HAP-1 (cell line): Measurements from ENCODE around the gene TMIGD3.

Experiments used
- DNase-seq, 2 experiments: peaks; one replicate each; pipeline ENCODE4 v3.0.0-alpha.2; 2016 to 2020; ENCODE audit warnings: low spot score in 2 of 2
- H3K27me3 ChIP-seq: fragments of 250-450 bp; sonication (Bioruptor Pico); 2 replicates; pipeline ENCODE4 v1.5.1; 2020; ENCODE audit warnings: low read depth, mild to moderate bottlenecking, moderate library complexity
- H3K36me3 ChIP-seq: fragments of 250-450 bp; sonication (Bioruptor Pico); replicated peaks from 2 replicates; pipeline ENCODE4 v1.5.1; 2020; ENCODE audit warnings: mild to moderate bottlenecking
- H3K4me1 ChIP-seq: fragments of 250-450 bp; sonication (Bioruptor Pico); 2 replicates; pipeline ENCODE4 v1.5.1; 2020; ENCODE audit warnings: mild to moderate bottlenecking
- H3K4me3 ChIP-seq: fragments of 250-450 bp; sonication (Bioruptor Pico); 2 replicates; pipeline ENCODE4 v1.5.1; 2020; ENCODE audit warnings: mild to moderate bottlenecking, moderate library complexity
- H3K9me3 ChIP-seq: fragments of 250-450 bp; sonication (Bioruptor Pico); 2 replicates; pipeline ENCODE4 v1.5.1; 2020; ENCODE audit warnings: mild to moderate bottlenecking, moderate library complexity
- in situ Hi-C: fragments of 300-500 bp; cut with MboI; formaldehyde crosslinking; loops from 3 replicates; pipeline ENCODE4 v1.14.3; 2020; ENCODE audit warnings: low sequenced_read_pairs, inconsistent platforms, mixed read lengths

Gene TMIGD3

DNA sequence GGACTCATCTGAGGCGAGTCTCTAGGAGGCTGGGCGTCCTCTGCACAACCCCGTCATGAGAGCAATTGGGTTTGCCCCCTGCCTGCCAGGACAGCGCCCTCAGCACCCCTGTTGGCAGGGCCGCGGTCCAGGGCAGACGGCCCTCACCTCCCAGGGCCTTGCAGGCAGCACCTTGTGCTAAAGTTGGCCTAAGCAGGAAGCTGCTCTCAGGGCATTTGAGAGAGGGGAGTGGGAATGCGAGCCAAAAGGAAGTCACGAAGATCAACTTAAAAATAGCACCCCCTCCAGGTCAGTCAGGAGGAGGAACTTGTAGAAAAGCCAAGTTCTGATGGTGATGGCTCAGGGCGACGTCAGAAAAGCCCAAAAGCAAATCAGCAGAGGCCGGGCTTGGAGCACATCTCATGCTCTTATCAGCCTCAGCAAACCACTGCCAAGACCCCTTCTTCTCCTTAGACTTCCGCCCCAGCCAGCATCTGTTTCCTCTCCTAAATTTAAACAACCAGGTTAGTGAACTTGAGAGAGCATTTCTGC lies 12.6 kb upstream of the TMIGD3 start:
- no peaks in the 10 kb centered on the region for H3K9me3 ChIP-seq
- no peaks in the 10 kb centered on the region for H3K36me3 ChIP-seq
- no peaks in the 10 kb centered on the region for H3K4me1 ChIP-seq
- in situ Hi-C loops, result no loop called here
- H3K4me3 ChIP-seq, result no peak overlapping the region
- peak; percentile 6 to 37 for DNase-seq
- H3K27me3 ChIP-seq, result no peaks in the 10 kb centered on the region

DNA sequence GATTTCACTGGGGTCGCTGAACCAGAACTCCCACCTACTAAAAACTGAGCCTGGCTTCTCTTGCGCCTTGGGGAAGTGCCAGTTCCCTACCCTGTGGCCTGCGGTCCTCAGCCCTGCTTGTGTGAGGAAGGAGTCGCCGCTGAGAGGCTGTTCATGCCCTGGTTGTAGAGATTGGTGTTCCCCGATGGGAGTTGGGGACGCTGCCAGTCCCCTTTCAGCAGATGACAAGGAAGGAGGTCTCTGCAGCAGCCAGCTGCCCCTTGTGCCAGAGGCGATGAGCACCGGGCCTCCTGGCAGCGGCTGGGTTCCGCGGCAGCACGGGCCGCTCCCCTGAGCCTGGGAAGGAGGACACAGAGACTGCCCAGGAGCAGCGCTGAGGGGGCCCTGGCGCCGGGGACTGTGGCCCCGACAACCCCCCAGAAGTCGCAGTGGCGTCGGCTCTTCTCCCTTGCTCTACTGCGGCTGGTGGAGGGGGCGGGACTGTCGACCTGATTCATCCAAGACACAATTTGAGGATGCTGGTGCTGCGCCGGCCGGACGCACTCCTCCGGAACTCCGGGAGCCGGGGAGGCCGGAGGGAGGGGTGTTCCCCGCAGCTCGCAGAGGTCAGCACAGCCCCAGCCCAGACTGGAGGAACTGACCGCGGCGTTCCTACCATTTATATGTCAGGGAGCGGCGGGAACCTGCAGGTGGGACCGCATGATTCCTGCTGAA lies 12.0 kb upstream of the TMIGD3 start:
- peak in 1 of 2 experiments; percentile 14 for DNase-seq
- Histone ChIP-seq H3K27me3 (no peaks in the 10 kb centered on the region), H3K4me1 (no peaks in the 10 kb centered on the region), H3K36me3 (no peaks in the 10 kb centered on the region), H3K9me3 (no peaks in the 10 kb centered on the region), H3K4me3 (no peak overlapping the region)
- in situ Hi-C loops, result no loop called here

GRCh38 chr1:111513410-111514020 lies 10.1 kb upstream of the TMIGD3 start:
- DNase-seq, result no peak

GRCh38 chr1:111512931-111513330 lies 9.5 kb upstream of the TMIGD3 start:
- H3K27me3 ChIP-seq, result no peaks in the 10 kb centered on the region
- H3K9me3 ChIP-seq, result no peaks in the 10 kb centered on the region
- DNase-seq, result no peak
- in situ Hi-C loops, result no loop called here
- H3K36me3 ChIP-seq, result no peaks in the 10 kb centered on the region
- H3K4me1 ChIP-seq, result peaks cover 7% of the 10 kb centered on the region
- H3K4me3 ChIP-seq, result no peak overlapping the region

More at GRCh38 chr1:111513410-111514020, 10.1 kb upstream of the TMIGD3 start:
- no peak overlapping the region for H3K4me3 ChIP-seq
- no peaks in the 10 kb centered on the region for H3K9me3 ChIP-seq
- H3K27me3 ChIP-seq, result no peaks in the 10 kb centered on the region
- peaks cover 1% of the 10 kb centered on the region; the same call in 1 of the 2 replicates for H3K4me1 ChIP-seq
- in situ Hi-C loops, result no loop called here
- no peaks in the 10 kb centered on the region for H3K36me3 ChIP-seq

- Histone ChIP-seq H3K4me1 (peaks cover 13% of the 10 kb centered on the region), H3K27me3 (no peaks in the 10 kb centered on the region), H3K36me3 (no peaks in the 10 kb centered on the region), H3K4me3 (no peak overlapping the region), H3K9me3 (no peaks in the 10 kb centered on the region)
- DNase-seq, result no peak
- in situ Hi-C loops, result no loop called here
Observed at GRCh38 chr1:111512132-111512889, 8.9 kb upstream of the TMIGD3 start.

GRCh38 chr1:111511370-111511769 lies 7.9 kb upstream of the TMIGD3 start:
- Histone ChIP-seq H3K4me1 (peaks cover 15% of the 10 kb centered on the region), H3K27me3 (no peaks in the 10 kb centered on the region), H3K4me3 (no peak overlapping the region), H3K36me3 (no peaks in the 10 kb centered on the region), H3K9me3 (no peaks in the 10 kb centered on the region)
- in situ Hi-C loops, result no loop called here
- DNase-seq, result no peak

- in situ Hi-C loops, result loop anchor here (10.0 kb wide), 1 partner anchor 245 kb away; the partner anchor contains the start of gene DDX20
- H3K27me3 ChIP-seq, result no peaks in the 10 kb centered on the region
- no peak overlapping the region for H3K4me3 ChIP-seq
- H3K9me3 ChIP-seq, result no peaks in the 10 kb centered on the region
- no peak for DNase-seq
- H3K36me3 ChIP-seq, result no peaks in the 10 kb centered on the region
- peaks cover 15% of the 10 kb centered on the region for H3K4me1 ChIP-seq
Observed at GRCh38 chr1:111509997-111510375, 6.6 kb upstream of the TMIGD3 start.

GRCh38 chr1:111507411-111508201 lies 4.2 kb upstream of the TMIGD3 start:
- Histone ChIP-seq H3K4me3 (peak overlapping the region; percentile 7), H3K27me3 (no peaks in the 10 kb centered on the region; the same call in 1 of the 2 replicates), H3K4me1 (peaks cover 15% of the 10 kb centered on the region), H3K36me3 (no peaks in the 10 kb centered on the region), H3K9me3 (no peaks in the 10 kb centered on the region)
- in situ Hi-C loops, result loop anchor here (10.0 kb wide), 1 partner anchor 247 kb away; the partner anchor contains the start of gene DDX20
- DNase-seq, result peak; percentile 64 to 86

GRCh38 chr1:111506561-111506960 lies 3.1 kb upstream of the TMIGD3 start:
- Histone ChIP-seq H3K9me3 (no peaks in the 10 kb centered on the region), H3K36me3 (no peaks in the 10 kb centered on the region), H3K4me1 (peaks cover 15% of the 10 kb centered on the region), H3K27me3 (no peaks in the 10 kb centered on the region; the same call in 1 of the 2 replicates), H3K4me3 (no peak overlapping the region)
- in situ Hi-C loops, result loop anchor here (10.0 kb wide), 1 partner anchor 248 kb away; the partner anchor contains the start of gene DDX20
- DNase-seq, result no peak

GRCh38 chr1:111505641-111506119 lies 2.2 kb upstream of the TMIGD3 start:
- DNase-seq, result no peak
- Histone ChIP-seq H3K36me3 (no peaks in the 10 kb centered on the region), H3K9me3 (no peaks in the 10 kb centered on the region), H3K4me1 (peaks cover 15% of the 10 kb centered on the region), H3K4me3 (no peak overlapping the region), H3K27me3 (no peaks in the 10 kb centered on the region; the same call in 1 of the 2 replicates)
- in situ Hi-C loops, result loop anchor here (10.0 kb wide), 1 partner anchor 249 kb away; the partner anchor contains the start of gene DDX20

DNA sequence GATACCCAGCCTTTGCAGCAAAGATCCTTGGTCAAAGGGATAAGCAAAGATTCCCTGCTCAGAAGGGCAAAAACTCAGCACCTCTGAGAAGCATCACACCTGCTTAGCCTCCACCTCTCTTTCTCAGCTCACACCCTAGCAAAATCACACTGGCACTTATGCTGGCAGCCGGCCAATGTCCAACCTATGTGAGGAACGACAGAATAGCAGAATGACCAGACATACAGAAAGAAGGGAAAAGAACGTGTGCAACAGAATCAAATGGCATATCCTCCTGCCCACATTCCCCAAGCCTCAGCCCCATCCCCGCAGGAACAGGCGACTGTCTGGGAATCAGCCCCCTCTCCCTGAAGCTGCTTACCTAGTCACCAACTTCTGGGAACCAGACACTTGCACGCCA lies 664 bp upstream of the TMIGD3 start:
- no peaks in the 10 kb centered on the region; the same call in 1 of the 2 replicates for H3K27me3 ChIP-seq
- H3K4me3 ChIP-seq, result no peak overlapping the region
- no peak for DNase-seq
- H3K9me3 ChIP-seq, result no peaks in the 10 kb centered on the region
- no peaks in the 10 kb centered on the region for H3K36me3 ChIP-seq
- H3K4me1 ChIP-seq, result peaks cover 15% of the 10 kb centered on the region
- in situ Hi-C loops, result loop anchor here (10.0 kb wide), 1 partner anchor 251 kb away; the partner anchor contains the start of gene DDX20

DNA sequence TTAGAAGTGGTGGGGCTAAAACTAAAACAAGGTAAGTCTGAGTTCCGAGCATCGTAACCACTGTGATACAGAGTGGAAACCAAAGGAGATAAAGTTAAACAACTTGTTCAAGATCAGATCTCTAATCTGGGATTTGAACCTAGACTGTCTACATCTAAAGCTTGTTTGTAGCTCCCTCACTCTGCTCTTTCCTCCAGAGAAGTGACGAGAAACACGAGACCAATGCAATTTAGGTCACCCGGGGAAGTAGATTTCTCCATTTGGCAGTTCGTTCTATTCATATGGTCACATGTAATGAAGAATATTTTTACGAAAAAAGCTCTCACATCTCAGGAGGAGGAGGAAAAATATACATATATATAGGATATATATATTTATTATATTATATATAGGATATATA lies 1.8 kb downstream of the TMIGD3 start:
- Histone ChIP-seq H3K4me3 (no peak overlapping the region), H3K9me3 (no peaks in the 10 kb centered on the region), H3K36me3 (no peaks in the 10 kb centered on the region), H3K4me1 (no peaks in the 10 kb centered on the region), H3K27me3 (no peaks in the 10 kb centered on the region; the same call in 1 of the 2 replicates)
- in situ Hi-C loops, result loop anchor here (10.0 kb wide), 1 partner anchor 253 kb away; the partner anchor contains the start of gene DDX20
- DNase-seq, result no peak
